DLD1 (cell line): ENCODE data around the gene WDR76.

Experiments used
- in situ Hi-C: cut with HindIII; loops from 2 replicates; pipeline ENCODE4 v1.10.0; 2017; ENCODE audit warnings: low sequenced_read_pairs

Gene WDR76

DNA sequence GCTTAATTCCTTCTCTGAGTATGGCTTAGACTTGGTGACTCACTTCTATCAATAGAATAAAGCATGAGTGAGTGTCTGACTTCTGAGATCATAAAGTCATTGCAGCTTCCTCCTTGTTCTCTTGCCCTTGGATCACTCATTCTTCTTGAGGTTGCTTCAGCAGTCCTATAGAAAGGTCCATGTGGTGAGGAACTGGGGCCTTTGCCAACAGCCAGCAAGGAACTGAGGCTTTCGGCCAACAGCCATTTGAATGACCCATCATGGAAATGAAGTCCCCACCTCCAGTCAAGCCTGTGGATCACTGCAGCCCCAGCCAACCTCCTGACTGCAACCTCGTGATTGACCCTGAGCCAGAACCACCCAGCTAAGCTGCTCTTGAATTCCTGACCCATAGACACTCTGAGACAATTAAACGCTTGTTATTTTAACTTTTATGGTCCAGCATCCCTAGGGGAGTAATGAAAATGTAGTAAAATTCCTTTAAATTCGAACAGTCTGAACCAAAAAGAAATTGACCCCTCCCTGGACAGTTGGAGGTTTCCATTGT, 84.5 kb downstream of the WDR76 start:
- in situ Hi-C loops: loop anchor here (25.0 kb wide), 1 partner anchor 226 kb away; no protein-coding TSS in a partner anchor

DNA sequence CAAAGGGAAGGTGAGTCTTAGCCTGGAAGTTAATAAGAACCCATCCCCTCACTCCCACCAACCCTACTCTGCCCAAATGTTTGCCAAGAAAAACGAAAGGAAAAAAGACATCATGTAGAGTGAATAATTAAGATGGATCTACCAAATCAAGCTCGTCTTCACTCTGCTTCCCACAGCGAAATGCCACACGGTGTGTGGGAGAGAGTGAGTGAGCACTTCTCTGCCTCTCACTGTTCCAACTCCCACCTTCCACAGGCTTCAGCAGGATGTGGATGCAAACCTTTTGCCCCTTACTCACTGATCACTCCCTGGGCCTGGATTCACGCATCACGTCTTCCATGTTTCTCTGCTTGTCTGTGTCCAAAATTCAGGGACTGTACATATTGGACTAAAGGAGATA, 85.4 kb downstream of the WDR76 start:
- in situ Hi-C loops: loop anchor here (25.0 kb wide), 1 partner anchor 225 kb away; no protein-coding TSS in a partner anchor

DNA sequence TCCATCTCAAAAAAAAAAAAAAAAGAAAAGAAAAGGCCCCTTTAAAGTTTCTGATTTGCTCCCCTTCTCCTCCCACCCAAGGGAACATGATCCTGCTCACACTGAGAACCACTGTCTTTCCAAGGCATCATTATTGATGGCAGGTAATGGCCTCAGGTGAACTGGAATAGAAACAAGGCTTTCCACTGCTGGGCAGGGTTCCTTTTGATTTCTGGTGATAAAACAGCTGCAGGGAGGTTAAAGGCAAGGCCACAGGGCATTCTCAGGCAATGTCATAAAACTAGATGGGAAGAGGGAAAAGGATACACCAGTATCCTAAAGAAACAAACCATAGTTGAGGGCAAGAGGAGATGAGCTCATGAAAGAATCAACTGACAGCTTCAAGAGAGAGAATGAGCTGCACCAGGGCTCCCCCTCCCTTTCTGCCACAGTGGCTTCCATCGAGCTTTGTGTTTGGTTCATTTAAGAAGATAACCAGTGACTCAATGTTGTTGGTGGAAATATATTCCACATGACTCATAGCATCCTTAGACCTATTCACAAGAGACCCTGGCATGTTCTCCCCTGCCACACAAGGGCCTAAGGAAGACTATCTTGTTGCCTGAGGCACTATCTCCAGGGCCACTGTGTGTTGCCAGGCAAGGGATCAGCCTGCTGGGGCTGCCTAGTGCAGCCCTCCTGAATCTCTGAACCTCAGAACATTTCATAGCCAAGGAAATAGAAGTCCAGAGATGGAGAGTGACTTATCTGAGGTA, 86.4 kb downstream of the WDR76 start:
- in situ Hi-C loops: loop anchor here (25.0 kb wide), 1 partner anchor 224 kb away; no protein-coding TSS in a partner anchor

DNA sequence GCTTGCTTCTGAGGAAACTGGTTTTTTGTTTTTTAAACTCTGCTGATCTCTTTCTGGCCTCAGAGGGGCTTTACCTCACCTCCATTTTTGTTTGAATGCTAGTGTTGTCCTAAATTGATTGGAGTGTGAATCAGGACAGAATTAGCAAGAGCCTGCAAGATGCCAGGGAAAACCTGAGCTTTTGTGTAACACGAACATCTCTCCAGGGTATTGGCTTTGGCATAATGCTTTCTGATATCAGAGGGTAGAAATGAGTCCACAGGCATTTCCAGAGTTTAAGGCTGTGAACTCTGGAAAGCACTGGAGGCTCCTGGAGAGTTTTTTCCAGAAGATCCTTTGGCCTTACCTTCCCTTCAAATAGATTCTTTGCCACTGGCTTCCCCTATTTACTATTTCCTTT, 87.1 kb downstream of the WDR76 start:
- in situ Hi-C loops: loop anchor here (25.0 kb wide), 1 partner anchor 223 kb away; no protein-coding TSS in a partner anchor

DNA sequence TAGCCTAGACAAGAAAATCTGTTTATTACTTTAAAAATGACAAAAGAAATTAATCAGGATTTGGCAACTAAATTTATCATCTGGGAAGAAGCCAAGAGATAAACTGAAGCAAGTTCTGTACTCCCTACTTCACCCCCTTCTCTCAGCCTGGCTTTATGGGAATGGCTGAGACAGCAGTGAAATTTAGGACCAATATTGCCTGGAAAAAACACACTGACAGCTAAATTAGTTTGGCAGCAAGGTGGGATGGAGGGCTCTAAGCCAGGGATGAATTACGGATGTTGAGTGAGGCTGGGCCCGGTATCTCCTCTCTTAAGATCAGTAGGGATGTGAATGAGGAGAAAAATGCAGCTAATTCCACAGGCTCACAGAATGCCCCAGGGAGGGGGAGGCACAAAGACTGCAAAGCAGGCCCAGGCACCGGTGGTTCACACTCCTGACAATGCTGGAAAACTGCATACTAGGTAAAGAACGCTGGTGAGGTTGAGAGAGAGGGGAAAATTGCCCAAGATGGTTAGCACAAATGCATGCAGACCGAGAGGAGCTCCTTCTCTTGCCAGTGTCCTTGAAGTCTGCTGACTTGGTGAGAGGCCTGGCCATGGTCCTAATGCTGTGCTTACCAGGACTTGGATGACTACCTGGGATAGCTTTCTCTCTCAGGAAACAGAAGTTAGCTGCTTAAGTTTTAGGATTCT, 89.0 kb downstream of the WDR76 start:
- in situ Hi-C loops: loop anchor here (25.0 kb wide), 1 partner anchor 222 kb away; no protein-coding TSS in a partner anchor

DNA sequence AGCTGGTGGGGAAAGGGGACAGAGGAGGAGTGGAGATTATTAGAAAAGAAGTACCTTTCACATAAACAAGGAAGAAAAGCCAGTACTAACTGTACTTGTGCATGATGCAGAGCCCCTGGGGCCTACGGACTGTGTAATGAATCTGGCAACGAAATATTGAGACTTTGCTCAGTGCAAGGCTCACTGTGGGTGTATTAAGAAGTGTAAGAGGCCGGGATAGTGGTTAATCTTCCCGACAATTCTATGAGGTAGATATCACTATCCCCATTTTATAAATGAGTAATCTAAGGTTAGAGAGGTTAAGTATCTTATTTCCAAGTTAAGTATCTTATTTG, 89.5 kb downstream of the WDR76 start:
- in situ Hi-C loops: loop anchor here (25.0 kb wide), 1 partner anchor 221 kb away; no protein-coding TSS in a partner anchor
